CD4-positive, alpha-beta T cell treated with Interleukin-12 subunit alpha and Interleukin-12 subunit beta, for 1 hour (primary cell): ENCODE measurements around the gene ELFN1.
A peak's percentile ranks its signal among the peaks of the same experiment; 100 is the strongest.

Experiments used
- DNase-seq: peaks from one replicate; pipeline ENCODE4 v3.0.0-alpha.2; 2020

The ELFN1 gene

DNA sequence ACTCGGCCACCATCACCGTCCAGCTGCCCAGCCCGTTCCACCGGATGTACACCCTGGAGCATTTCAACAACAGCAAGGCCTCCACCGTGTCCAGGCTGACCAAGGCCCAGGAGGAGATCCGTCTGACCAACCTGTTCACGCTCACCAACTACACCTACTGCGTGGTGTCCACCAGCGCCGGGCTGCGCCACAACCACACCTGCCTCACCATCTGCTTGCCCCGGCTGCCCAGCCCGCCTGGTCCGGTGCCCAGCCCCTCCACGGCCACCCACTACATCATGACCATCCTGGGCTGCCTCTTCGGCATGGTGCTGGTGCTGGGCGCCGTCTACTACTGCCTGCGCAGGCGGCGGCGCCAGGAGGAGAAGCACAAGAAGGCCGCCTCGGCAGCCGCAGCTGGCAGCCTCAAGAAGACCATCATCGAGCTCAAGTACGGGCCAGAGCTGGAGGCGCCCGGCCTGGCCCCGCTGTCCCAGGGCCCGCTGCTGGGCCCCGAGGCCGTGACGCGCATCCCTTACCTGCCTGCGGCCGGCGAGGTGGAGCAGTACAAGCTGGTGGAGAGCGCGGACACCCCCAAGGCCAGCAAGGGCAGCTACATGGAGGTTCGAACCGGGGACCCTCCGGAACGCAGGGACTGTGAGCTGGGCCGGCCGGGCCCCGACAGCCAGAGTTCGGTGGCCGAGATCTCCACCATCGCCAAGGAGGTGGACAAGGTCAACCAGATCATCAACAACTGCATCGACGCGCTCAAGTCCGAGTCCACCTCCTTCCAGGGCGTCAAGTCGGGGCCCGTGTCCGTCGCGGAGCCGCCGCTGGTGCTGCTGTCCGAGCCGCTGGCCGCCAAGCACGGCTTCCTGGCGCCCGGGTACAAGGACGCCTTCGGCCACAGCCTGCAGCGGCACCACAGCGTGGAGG lies 75.8 kb downstream of the ELFN1 start:
- no peak for DNase-seq

DNA sequence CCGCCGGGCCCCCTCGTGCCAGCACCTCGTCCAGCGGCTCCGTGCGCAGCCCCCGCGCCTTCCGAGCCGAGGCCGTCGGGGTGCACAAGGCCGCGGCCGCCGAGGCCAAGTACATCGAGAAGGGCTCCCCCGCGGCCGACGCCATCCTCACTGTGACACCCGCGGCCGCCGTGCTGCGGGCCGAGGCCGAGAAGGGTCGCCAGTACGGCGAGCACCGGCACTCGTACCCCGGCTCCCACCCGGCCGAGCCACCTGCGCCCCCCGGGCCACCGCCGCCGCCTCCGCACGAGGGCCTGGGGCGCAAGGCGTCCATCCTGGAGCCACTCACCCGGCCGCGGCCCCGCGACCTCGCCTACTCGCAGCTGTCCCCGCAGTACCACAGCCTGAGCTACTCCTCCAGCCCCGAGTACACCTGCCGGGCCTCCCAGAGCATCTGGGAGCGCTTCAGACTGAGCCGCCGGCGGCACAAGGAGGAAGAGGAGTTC lies 76.5 kb downstream of the ELFN1 start:
- no peak for DNase-seq

DNA sequence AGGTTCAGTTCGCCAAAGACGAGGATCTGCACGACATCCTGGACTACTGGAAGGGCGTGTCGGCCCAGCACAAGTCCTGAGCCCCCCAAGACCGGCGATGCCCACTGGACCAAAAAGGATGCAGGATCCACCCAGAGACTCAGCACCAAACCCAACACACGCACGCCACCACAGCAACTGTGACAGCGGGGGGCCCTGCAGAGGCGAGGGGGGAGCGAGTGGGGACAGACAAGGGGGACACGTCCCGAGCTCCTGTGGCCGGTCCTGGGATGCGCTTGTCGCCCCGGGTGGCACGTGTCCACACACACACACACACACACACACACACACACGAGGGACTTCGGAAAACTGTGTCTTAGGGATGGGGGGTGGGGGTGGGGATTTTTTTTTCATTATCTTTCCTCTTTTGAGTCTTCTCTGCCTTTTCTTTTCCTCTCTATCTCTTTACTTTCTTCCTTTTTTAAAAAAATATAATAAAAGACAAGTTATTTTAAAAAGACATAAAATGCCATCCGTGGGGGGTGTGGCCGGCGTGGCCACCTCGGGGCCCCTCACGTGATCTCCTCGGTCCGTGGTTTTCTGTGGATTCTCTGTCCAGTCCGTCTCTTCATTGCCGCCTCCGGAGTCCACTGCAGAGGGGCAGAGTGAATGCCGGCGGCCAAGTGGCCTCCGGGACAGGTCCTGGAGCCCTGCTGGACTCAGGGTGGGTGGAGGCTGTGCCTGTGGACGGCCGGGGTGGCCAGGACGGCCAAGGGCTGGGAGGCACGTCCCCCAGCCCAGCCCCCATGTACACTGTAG lies 77.1 kb downstream of the ELFN1 start:
- no peak for DNase-seq

DNA sequence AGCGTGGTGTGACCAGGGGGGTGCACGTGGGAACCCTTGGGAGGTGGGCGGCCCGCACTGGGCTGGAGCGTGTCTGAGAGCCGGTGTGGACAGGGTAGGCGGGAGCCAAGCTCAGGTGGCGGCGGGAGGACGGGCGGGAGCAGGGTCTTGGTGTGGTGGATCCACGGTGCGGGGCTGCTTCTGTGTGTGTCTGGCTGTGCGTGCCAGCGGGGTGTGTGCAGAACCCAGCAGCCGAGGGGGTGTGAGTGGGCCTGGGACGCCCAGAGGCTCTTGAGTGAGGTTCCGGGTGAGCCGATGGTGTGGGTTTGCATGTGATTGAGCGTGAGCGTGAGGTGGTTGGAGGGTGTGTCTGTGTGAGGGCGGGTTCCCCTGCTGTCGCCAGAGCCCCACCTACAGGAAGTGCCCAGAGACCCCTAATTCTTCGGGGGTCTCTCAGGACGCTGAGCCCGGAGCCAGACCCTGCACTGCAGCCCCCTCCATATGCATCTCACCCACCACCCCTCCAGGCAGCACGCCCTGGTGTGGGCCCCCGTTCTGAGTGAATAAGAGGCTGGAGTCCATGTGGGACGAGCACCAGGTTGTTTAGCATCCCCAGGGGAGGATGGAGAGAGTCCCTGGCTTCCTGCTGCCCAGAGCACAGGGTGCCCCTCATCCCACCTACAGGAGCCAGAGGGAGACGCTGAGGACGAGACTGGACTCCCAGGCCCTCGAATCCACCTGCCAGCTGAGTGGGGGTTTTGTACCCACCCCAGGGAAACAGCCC lies 78.2 kb downstream of the ELFN1 start:
- no peak for DNase-seq

DNA sequence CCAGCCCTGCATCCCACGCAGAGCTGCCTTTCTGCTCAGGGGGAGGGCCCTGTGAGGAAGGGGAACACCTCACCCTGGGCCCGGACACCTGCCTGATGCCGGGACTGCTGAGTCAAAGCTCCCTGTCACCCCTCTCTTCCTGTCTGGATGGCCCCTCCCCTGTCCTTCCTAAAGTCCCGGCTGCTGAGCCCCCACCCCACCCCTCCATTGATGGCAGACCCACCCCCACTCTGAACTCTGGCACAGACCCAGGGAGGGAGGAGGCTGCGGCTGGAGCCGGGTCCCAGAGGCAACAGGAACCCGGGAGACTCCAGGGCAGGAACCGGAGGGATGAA lies 78.7 kb downstream of the ELFN1 start:
- no peak for DNase-seq

DNA sequence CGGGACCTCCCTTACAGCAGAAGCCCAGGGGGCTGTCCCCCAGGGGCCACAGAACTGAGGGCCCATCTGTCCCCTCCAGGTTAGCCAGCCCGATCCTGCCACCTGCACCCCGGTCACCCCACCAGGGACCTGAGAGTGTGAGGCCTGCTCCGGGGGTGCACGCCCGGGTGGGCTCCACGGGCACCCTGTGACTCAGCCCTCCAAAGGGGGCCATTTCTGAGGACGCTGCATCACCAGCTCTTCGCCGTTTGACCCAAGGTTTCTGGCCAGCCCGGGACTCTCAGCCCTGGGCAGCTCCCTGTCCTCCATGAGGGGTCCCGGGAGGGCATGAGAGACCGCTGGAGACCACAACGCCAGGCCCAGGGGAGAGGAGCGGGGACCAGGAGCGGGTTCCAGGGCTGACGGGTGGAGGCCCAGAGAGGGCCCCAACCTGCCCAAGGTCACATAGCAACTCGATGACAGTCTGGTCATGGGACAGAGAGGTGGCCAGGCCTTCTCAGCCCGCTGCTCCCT lies 79.3 kb downstream of the ELFN1 start:
- no peak for DNase-seq

DNA sequence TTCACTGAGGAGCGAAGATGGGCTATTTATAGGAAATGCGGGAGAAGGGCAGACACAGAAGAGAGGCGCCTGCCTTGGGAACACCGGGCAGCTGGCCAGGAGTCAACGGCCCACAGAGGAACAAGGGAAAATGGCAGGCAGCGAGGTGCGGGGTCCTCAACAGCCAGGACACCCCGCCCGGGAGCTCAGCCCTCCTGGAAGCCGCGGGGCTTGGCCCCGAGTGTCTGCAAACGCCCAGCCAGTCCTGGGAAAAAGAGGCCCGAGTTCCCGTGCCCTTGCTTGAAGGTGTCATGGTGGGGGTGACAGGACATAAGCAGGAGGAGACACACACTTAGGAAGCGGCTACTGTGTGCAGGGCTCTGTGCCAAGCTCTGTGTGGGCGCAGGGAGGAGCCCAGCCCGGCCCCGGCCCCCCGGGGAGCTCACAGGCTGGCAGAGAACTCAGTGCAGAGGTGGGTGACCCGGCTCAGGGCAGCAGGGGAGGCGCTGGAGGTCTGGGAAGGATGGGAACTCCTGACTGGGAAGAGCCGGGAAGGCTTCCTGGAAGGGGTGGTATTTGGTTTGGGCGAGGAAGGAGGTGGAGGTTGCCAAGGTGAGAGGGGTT lies 79.9 kb downstream of the ELFN1 start:
- DNase-seq, result no peak

DNA sequence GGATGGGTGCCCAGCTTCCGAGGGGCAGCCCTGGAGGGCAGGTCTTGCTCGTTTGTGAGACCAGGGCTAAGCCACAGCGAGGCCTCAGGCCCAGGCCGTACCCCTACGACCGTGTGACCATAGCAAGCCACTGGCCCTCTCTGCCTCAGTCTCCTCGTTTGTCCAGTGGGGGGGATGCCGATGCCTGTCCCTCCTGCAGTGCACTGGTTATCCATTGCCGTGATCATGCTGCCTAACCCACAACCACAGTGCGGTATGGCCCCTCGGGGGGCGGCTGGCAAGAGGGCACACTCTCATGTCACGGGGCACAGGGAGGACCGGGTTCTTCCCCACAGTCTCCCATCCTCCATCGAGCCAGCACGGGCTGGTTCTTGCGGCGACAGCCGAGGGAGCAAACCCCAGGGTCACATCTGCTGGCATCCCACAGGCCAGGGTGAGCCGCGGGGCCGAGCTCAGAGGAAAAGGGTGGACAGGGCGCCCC lies 80.5 kb downstream of the ELFN1 start:
- no peak for DNase-seq

DNA sequence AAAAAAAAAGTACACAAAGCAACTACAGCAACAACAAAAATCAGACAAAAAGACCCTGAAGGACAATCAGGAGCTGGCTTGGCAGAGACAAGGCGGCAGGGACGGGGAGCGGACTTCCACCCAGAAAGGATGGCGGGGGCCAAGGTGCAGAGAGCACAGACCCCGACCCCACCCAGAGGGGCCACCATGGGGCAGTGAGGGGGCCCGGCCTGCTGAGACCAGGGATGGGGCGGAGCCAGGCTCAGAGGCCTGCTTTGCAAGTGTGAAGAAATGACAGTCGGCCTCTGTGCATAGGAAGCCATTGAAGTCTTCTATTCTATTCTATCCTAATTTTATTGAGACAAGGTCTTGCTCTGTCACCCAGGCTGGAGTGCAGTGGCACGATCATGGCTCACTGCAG lies 82.0 kb downstream of the ELFN1 start:
- no peak for DNase-seq

DNA sequence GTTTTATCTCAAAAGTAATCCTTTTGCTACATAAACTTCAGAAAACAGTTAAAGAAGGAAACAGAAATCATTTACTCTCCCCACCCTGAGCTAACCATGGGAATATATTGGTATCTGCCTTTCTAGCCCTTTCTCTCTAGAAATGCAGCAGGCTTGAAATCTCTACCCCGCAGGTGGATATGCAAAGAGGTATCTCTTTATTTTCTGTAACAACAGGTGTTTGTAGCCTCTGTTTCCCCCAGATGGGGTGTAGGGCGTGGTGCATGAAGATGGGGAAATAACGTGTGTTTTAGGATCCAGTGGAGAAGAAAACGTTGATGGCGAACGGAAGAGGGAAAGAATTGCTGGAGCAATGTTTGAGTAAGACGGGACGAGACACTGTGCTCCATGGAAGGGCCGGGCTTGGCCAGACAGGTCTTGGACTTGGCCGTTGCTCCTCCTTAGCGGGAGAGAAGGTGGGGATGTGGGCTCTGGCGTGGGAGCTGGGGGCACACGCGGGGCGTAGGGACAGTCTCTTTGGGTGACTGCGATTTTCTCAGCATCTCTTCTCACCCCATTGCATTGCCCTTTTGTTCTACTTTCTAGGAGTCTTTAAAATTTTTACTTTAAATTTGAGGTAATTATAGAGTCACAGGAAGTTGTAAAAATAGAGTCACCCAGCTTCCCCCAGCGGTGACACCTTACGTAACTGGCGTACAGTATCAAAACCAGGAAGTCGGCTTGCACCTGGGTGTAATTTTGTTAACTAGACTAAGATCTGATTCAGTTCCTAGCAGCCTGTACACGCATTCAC lies 82.9 kb downstream of the ELFN1 start:
- DNase-seq, result no peak

DNA sequence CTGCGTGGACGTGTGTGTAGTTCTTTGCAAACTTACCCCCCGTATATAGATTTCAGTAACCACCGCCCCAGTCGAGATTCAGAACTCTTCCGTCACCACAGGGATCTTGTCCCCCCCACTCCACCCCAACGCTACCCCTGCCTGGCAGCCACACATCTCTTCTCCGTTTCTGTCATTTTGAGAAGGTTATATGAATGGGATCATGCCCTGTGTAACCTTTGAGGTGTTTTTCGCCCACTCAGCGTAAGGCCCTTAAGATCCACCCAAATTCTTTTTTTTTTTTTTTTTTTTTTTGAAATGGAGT lies 83.4 kb downstream of the ELFN1 start:
- DNase-seq, result no peak

DNA sequence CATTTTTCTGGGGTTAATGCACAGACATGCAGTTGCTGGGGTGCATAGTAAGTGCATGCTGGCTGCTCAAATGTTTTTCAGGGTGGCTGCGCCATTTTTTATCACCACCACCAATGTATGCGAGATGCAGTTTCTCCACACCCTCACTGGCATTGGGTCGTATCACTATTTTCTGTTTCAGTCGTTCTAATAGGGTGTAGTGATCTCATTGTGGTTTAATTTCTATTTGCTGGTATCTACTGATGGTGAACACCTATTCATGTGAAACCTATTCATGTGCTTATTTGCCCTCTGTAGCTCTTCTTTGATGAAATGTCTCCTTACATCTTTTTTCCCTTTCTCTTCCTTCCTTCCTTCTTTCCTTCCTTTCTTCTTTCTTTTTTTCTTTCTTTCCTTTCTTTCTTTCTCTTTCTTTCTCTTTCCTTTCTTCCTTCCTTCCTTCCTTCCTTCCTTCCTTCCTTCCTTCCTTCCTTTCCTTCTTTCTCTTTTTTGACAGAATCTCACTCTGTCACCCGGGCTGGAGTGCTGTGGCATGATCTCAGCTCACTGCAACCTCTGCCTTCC lies 84.3 kb downstream of the ELFN1 start:
- no peak for DNase-seq

DNA sequence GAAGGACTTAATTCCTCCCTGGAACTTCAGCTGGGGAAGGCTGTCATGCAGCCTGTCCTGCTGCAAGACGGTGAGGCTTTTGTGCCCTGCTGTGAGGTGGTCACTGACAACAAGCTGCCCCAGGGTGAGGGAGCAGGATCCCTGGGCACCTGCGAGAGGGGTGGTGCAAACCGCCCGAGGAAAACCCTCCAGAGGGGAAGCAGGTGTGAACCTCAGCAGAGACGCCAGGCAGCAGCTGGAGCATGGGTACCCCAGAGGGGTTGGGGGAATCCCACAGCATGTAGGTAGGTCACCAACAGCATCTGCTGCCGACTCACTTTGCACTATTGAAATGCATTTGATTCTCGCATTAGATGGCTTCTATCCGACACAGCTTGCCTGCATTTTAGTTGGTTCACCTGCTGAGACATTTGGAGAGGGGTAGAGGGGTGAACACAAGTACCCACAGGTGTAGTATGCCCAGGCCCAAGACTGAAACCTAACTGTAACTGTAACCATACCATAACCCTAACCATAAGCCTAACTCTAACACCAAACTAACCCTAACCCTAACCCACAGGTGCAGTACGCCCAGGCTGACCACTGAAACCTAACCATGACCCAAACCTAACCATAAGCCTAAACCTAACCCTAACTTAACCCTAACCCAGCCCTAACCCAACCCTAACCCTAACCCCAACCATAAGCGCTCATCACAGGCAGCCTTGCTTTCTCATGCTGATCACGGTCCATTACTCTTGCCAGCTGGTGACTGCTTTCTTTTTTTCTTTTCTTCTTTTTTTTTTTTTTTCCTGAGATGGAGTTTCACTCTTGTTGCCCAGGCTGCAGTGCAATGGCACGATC lies 85.9 kb downstream of the ELFN1 start:
- DNase-seq, result no peak

DNA sequence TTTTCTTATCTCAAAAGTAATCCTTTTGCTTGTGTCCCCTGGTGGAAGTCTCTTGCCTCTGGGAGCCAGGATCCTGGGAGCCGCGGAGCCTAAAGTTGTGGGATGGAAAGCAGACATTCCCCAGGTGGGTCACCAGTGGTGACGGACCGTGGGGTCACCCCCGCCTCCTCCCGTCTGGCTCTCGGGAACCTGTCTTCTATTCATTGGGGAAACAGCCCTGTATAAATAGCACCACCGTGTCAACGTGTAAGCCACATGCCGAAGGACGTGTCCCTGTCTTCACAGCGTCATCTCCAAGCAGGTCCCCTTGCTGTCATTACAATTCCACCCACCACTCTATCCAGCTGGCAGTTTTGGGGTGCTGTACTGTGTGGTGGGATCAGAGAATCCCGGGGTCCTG lies 87.5 kb downstream of the ELFN1 start:
- DNase-seq, result no peak

DNA sequence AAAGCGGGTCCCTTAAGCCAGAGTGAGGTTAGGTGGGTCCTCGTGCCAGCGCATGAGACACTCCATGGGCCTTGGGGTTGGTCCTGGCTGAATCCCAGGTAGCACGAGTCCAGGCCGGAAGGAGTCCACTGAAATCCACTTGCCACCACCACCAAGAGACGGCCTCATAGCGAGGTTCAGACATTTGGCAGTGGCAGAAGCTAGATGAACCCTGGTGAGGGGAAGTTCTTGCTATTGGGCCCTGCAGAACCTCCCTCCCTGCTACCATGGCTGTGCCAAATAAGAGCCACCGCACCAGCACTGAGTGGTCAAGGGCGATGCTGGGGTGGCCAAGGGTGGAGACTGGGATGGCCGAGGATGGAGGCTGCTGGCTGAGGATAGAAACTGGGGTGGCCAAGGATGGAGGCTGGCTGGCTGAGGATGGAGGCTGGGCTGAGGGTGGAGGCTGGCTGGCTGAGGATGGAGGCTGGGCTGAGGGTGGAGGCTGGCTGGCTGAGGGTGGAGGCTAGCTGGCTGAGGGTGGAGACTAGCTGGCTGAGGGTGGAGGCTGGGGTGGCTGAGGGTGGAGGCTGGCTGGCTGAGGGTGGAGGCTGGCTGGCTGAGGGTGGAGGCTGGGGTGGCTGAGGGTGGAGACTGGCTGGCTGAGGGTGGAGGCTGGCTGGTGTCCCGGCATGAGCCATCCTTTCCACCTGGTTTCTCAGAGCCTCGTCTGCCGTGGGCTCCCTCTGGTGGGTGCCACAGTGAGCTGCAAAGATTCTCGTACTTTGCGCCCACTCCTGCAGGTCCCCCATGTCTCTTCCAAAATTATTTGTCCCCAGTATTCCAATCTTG lies 88.2 kb downstream of the ELFN1 start:
- peak; percentile 13 for DNase-seq

DNA sequence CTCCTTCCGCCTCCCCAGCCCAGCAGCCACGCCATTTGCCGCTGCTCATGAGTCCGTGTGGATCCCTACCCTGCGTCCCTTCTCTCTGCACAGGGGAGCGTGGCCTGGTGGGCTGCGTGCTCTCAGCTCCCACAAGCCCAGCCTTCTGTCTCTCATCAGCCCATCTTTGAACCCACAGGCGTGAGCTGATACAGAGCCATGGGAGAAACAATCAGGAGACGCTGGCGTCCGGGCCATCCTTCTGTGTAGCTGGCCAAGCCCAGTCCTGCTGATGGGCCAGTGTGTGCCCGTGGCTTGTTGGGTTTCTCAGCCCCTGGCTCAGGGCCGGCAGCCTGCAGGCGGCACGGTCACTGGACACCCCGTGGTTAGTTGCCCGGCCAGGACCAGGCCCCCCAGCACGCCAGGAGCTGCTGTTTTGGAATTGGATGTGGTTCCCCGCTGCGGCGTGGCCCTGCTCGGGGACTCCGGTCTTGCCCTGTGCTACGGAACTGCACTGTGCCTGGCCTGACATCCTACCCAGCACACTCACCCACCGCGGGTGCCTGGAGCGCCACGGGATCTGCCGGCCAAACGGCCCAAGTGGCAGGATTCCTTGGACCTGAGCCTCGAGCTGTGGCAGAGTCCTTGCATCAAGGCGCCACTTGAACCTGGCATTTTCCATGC lies 88.9 kb downstream of the ELFN1 start:
- no peak for DNase-seq

DNA sequence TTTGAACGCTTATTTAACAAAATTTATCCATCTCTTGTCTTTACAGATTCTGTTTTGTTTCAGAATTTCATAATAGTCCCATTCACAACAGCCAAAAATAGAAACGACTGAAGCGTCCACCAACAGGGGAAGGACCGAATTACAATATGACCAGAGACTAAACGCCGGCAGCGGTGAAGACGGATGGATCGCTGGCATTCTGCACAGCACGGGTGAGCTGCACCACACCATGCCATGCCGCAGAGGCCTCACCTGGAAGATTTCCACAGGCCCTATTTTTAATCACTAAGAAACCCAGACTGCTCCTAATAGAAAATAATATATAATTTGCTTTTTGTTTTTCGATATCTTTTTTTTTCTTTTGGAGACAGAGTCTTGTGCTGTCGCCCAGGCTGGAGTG lies 91.0 kb downstream of the ELFN1 start:
- no peak for DNase-seq

DNA sequence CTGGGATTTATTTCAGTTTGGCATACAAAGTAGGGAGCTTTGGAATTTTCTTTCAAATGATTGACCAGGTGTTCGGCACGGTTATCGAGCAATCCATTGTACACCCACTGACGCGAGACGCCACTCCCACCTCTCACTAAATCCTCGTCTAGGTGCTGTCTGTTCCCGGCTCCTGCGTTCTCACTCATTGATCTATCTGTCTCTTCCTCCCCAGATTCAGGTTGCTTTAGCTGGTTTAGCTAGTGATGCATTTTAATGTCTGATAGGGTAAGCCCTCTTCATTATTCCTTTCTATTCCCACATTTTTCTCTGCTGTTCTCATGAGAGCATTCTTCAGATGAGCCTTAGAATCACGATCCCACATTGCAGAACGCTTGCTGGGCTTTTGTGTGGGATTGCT lies 91.7 kb downstream of the ELFN1 start:
- DNase-seq, result no peak
